H9 (cell line): ENCODE measurements around the gene TP73. TPM values are rescaled to one million over a fixed set of nuclear protein-coding genes. Genes with fewer than 3 reads are reported as not detected.

Experiments
- DNase-seq: peaks from one replicate; pipeline ENCODE4 v3.0.0-alpha.2; 2017
- H2AFZ ChIP-seq: one replicate; pipeline ENCODE4 v1.6.1; 2013; ENCODE audit warnings: mild to moderate bottlenecking, low read length, control low read depth, moderate library complexity
- H2AK5ac ChIP-seq: 2 replicates; pipeline ENCODE4 v1.6.1; 2013; ENCODE audit warnings: low read length, control low read depth, mixed read lengths; ENCODE audit not compliant: insufficient read length
- H2BK120ac ChIP-seq: one replicate; pipeline ENCODE4 v1.6.1; 2013; ENCODE audit warnings: low read depth, mild to moderate bottlenecking, low read length, control low read depth, inconsistent platforms; ENCODE audit not compliant: poor library complexity, severe bottlenecking
- H2BK12ac ChIP-seq: 2 replicates; pipeline ENCODE4 v1.6.1; 2013; ENCODE audit warnings: low read length, control low read depth, mixed read lengths, low read depth; ENCODE audit not compliant: insufficient read length
- H2BK15ac ChIP-seq: 2 replicates; pipeline ENCODE4 v1.6.1; 2013; ENCODE audit warnings: low read depth, low read length, control low read depth
- H2BK20ac ChIP-seq: one replicate; pipeline ENCODE4 v1.6.1; 2013; ENCODE audit warnings: low read depth, mild to moderate bottlenecking, low read length, control low read depth, inconsistent platforms; ENCODE audit not compliant: poor library complexity, severe bottlenecking
- H2BK5ac ChIP-seq: 2 replicates; pipeline ENCODE4 v1.6.1; 2013; ENCODE audit warnings: low read length, control low read depth, mixed read lengths; ENCODE audit not compliant: insufficient read length
- H3K14ac ChIP-seq: 2 replicates; pipeline ENCODE4 v1.6.1; 2013; ENCODE audit warnings: low read length, control low read depth; ENCODE audit not compliant: insufficient read depth
- H3K18ac ChIP-seq: 2 replicates; pipeline ENCODE4 v1.6.1; 2013; ENCODE audit warnings: low read depth, mild to moderate bottlenecking, mixed read lengths, low read length, control low read depth; ENCODE audit not compliant: insufficient read length
- H3K23ac ChIP-seq: 2 replicates; pipeline ENCODE4 v1.6.1; 2013; ENCODE audit warnings: low read length, control low read depth, mixed read lengths, low read depth; ENCODE audit not compliant: insufficient read length
- H3K23me2 ChIP-seq: 2 replicates; pipeline ENCODE4 v1.6.1; 2013; ENCODE audit warnings: low read depth, mild to moderate bottlenecking, mixed read lengths, low read length, control low read depth; ENCODE audit not compliant: insufficient read length, poor library complexity, severe bottlenecking
- H3K27ac ChIP-seq: 2 replicates; pipeline ENCODE4 v1.5.1; 2013; ENCODE audit warnings: low read length, control low read depth, mixed read lengths, low read depth; ENCODE audit not compliant: insufficient read length
- H3K27me3 ChIP-seq: 2 replicates; pipeline ENCODE4 v1.6.1; 2013; ENCODE audit warnings: low read length, control low read depth, inconsistent platforms; ENCODE audit not compliant: insufficient read depth
- H3K4ac ChIP-seq: 2 replicates; pipeline ENCODE4 v1.6.1; 2013; ENCODE audit warnings: low read depth, mild to moderate bottlenecking, control low read depth, inconsistent platforms, low read length, moderate library complexity
- H3K4me1 ChIP-seq: 2 replicates; pipeline ENCODE4 v1.6.1; 2013; ENCODE audit warnings: low read length, control low read depth, inconsistent platforms; ENCODE audit not compliant: insufficient read depth
- H3K4me2 ChIP-seq: 2 replicates; pipeline ENCODE4 v1.6.1; 2013; ENCODE audit warnings: low read length, control low read depth, mixed read lengths; ENCODE audit not compliant: insufficient read length, insufficient read depth
- H3K56ac ChIP-seq: 2 replicates; pipeline ENCODE4 v1.6.1; 2013; ENCODE audit warnings: low read depth, mild to moderate bottlenecking, mixed read lengths, low read length, control low read depth; ENCODE audit not compliant: insufficient read length
- H3K79me1 ChIP-seq: 2 replicates; pipeline ENCODE4 v1.6.1; 2013; ENCODE audit warnings: low read depth, mild to moderate bottlenecking, moderate library complexity, low read length, control low read depth, inconsistent platforms; ENCODE audit not compliant: insufficient read depth, poor library complexity, severe bottlenecking
- H3K79me2 ChIP-seq: 2 replicates; pipeline ENCODE4 v1.6.1; 2013; ENCODE audit warnings: low read length, control low read depth, inconsistent platforms; ENCODE audit not compliant: insufficient read depth
- H3K9ac ChIP-seq: 2 replicates; pipeline ENCODE4 v1.6.1; 2013; ENCODE audit warnings: low read length, control low read depth, mixed read lengths; ENCODE audit not compliant: insufficient read length; ENCODE audit errors: extremely low read depth
- H3K9me3 ChIP-seq: one replicate; pipeline ENCODE4 v1.6.1; 2013; ENCODE audit warnings: low read depth, low read length, inconsistent platforms; ENCODE audit not compliant: control insufficient read depth
- H3T11ph ChIP-seq: one replicate; pipeline ENCODE4 v1.6.1; 2013; ENCODE audit warnings: mild to moderate bottlenecking, low read length, control low read depth, inconsistent platforms
- H4K20me1 ChIP-seq: one replicate; pipeline ENCODE4 v1.6.1; 2013; ENCODE audit not compliant: control insufficient read depth, insufficient read length, insufficient read depth
- H4K5ac ChIP-seq: 2 replicates; pipeline ENCODE4 v1.6.1; 2013; ENCODE audit warnings: low read depth, mild to moderate bottlenecking, mixed read lengths, low read length, control low read depth; ENCODE audit not compliant: insufficient read length
- H4K8ac ChIP-seq: replicated peaks from 2 replicates; pipeline ENCODE4 v1.6.1; 2013; ENCODE audit warnings: low read length, control low read depth, mixed read lengths, low read depth; ENCODE audit not compliant: insufficient read length
- H4K91ac ChIP-seq: 2 replicates; pipeline ENCODE4 v1.6.1; 2013; ENCODE audit warnings: low read depth, mild to moderate bottlenecking, moderate library complexity, mixed read lengths, low read length, control low read depth; ENCODE audit not compliant: insufficient read length
- H3K27ac Mint-ChIP-seq, 3 experiments: 2 replicates in 2 of 3; 3 replicates in 1 of 3; pipeline ENCODE4 v1.8.0; 2020 to 2021; ENCODE audit warnings: mixed read lengths in 3 of 3, mild to moderate bottlenecking in 1 of 3, moderate library complexity in 1 of 3
- H3K27me3 Mint-ChIP-seq: 2 replicates; pipeline ENCODE4 v1.8.0; 2021; ENCODE audit warnings: low read depth, mild to moderate bottlenecking, moderate library complexity, mixed read lengths
- H3K36me3 Mint-ChIP-seq, 3 experiments: 2 replicates in 2 of 3; 3 replicates in 1 of 3; pipeline ENCODE4 v1.8.0; 2020 to 2021; ENCODE audit warnings: low read depth in 3 of 3, mixed read lengths in 3 of 3; ENCODE audit not compliant: insufficient read depth in 1 of 3
- H3K4me1 Mint-ChIP-seq, 2 experiments: 2 replicates each; pipeline ENCODE4 v1.8.0; 2020; ENCODE audit warnings: mixed read lengths in 2 of 2
- H3K4me3 Mint-ChIP-seq, 2 experiments: 2 replicates in 1 of 2; 3 replicates in 1 of 2; pipeline ENCODE4 v1.8.0; 2020 to 2021; ENCODE audit warnings: mild to moderate bottlenecking in 2 of 2, mixed read lengths in 2 of 2, moderate library complexity in 1 of 2
- H3K9me3 Mint-ChIP-seq, 2 experiments: 2 replicates in 1 of 2; 3 replicates in 1 of 2; pipeline ENCODE4 v1.8.0; 2020; ENCODE audit warnings: mild to moderate bottlenecking in 2 of 2, mixed read lengths in 2 of 2, moderate library complexity in 1 of 2
- WGBS: extraction: QIAGEN DNeasy Blood & Tissue Kit; methylation state at CpG from one replicate; pipeline ENCODE4 v1.1.7; 2013; ENCODE audit warnings: missing lambda C conversion rate, low lambda C conversion rate, mixed read lengths; ENCODE audit not compliant: insufficient read length; ENCODE audit errors: extremely low coverage; 5-methylcytosine and 5-hydroxymethylcytosine counted together
- total RNA-seq: library from RNA; stranded (reverse); gene quantifications from 2 replicates; pipeline ENCODE4 v1.2.1, GENCODE V29; 2021
- TF ChIP-seq, protein P1 (sequence below): fragments of 200-600 bp; sonication (generic); conservative IDR thresholded peaks from 3 replicates; pipeline ENCODE4 v1.8.0; 2021; ENCODE audit warnings: antibody characterized with exemption, mild to moderate bottlenecking

Gene TP73
- total RNA-seq, 1 experiment from 2014 or later = 4.7 TPM

DNA sequence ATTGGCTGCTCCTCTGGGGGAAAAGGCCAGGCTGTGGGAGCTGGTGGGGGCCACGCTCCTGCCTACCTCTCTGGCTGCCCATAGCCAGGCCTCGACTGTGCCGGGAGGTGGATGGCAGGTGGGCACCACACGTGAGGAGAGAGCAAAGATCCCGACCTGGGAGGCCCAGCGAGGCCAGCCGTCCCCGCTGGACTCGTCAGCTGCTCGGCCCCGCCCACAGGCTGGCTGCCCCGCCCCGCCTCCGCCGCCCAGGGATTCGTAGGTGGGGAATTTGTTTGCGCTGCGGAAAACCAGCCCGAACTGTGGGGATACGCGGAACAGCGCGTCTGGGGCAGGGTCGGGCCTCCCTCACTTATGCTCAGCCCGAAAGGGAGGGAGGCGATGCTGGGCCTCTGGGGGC lies 31.7 kb downstream of the TP73 start:
- no CpG with 5 or more reads among the region's 26 CpGs for WGBS
- Histone ChIP-seq H2AFZ (no peak overlapping the region), H2BK15ac (no peak overlapping the region), H2BK120ac (no peak overlapping the region), H2BK20ac (no peak overlapping the region), H3T11ph (no peak overlapping the region), H3K4me2 (no peak overlapping the region), H3K27ac (no peak overlapping the region), H2BK12ac (no peak overlapping the region), H2AK5ac (no peak overlapping the region), H4K91ac (no peak overlapping the region), H3K9ac (no peak overlapping the region), H3K14ac (no peak overlapping the region), H4K5ac (no peak overlapping the region), H2BK5ac (no peak overlapping the region), H3K56ac (no peak overlapping the region), H3K23me2 (no peaks in the 10 kb centered on the region), H3K27me3 (peaks cover 4% of the 10 kb centered on the region; the same call in 1 of the 2 replicates), H4K20me1 (no peaks in the 10 kb centered on the region), H3K79me2 (no peaks in the 10 kb centered on the region), H3K23ac (no peak overlapping the region), H3K79me1 (no peaks in the 10 kb centered on the region), H3K18ac (no peak overlapping the region), H3K4me1 (peaks cover 5% of the 10 kb centered on the region; the same call in 1 of the 2 replicates), H3K4ac (no peak overlapping the region), H4K8ac (no peak overlapping the region), H3K9me3 (no peaks in the 10 kb centered on the region)
- Mint-ChIP-seq H3K27ac (no peak overlapping the region), H3K4me1 (peaks cover 13 to 29% of the 10 kb centered on the region in 2 experiments), H3K36me3 (peaks cover 0 to 17% (median 6%) of the 10 kb centered on the region in 3 experiments; a peak in 4 of 7 replicates), H3K27me3 (peaks cover 28% of the 10 kb centered on the region), H3K4me3 (peak overlapping the region in 1 of 2 experiments; percentile 40; a peak in 1 of 5 replicates), H3K9me3 (peaks cover 0 to 4% of the 10 kb centered on the region in 2 experiments; a peak in 2 of 5 replicates)
- TF ChIP-seq, protein P1, sequence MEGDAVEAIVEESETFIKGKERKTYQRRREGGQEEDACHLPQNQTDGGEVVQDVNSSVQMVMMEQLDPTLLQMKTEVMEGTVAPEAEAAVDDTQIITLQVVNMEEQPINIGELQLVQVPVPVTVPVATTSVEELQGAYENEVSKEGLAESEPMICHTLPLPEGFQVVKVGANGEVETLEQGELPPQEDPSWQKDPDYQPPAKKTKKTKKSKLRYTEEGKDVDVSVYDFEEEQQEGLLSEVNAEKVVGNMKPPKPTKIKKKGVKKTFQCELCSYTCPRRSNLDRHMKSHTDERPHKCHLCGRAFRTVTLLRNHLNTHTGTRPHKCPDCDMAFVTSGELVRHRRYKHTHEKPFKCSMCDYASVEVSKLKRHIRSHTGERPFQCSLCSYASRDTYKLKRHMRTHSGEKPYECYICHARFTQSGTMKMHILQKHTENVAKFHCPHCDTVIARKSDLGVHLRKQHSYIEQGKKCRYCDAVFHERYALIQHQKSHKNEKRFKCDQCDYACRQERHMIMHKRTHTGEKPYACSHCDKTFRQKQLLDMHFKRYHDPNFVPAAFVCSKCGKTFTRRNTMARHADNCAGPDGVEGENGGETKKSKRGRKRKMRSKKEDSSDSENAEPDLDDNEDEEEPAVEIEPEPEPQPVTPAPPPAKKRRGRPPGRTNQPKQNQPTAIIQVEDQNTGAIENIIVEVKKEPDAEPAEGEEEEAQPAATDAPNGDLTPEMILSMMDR = no peak
- DNase-seq = peak; percentile 83
